HG02763 (cell line): ENCODE measurements around the gene MSX1.

Experiments
- ATAC-seq: cut with Tn5 transposase; IDR thresholded peaks from one replicate; pipeline ENCODE4 v1.9.1; 2021; ENCODE audit warnings: mild to moderate bottlenecking, moderate library complexity; ENCODE audit not compliant: unreplicated experiment

Gene MSX1

GRCh38 chr4:4868040-4868757, 8.7 kb downstream of the MSX1 start:
- no peak for ATAC-seq

GRCh38 chr4:4868758-4869723, 9.6 kb downstream of the MSX1 start:
- ATAC-seq: no peak

GRCh38 chr4:4869731-4870571, 10.5 kb downstream of the MSX1 start:
- ATAC-seq: no peak

GRCh38 chr4:4870576-4871241, 11.2 kb downstream of the MSX1 start:
- ATAC-seq: no peak

GRCh38 chr4:4871242-4871572, 11.7 kb downstream of the MSX1 start:
- no peak for ATAC-seq

- ATAC-seq: no peak
Observed at GRCh38 chr4:4871573-4872313, 12.3 kb downstream of the MSX1 start.

GRCh38 chr4:4872314-4872903, 12.9 kb downstream of the MSX1 start:
- ATAC-seq: no peak

GRCh38 chr4:4873203-4873602, 13.7 kb downstream of the MSX1 start:
- ATAC-seq: no peak

- no peak for ATAC-seq
Observed at GRCh38 chr4:4874254-4874653, 14.8 kb downstream of the MSX1 start.

GRCh38 chr4:4875147-4875546, 15.7 kb downstream of the MSX1 start:
- ATAC-seq: no peak

GRCh38 chr4:4875611-4876010, 16.1 kb downstream of the MSX1 start:
- ATAC-seq: no peak

- ATAC-seq: no peak
Observed at GRCh38 chr4:4876945-4877661, 17.6 kb downstream of the MSX1 start.

- ATAC-seq: no peak
Observed at GRCh38 chr4:4880492-4880891, 21.0 kb downstream of the MSX1 start.

- no peak for ATAC-seq
Observed at GRCh38 chr4:4881432-4881831, 22.0 kb downstream of the MSX1 start.

GRCh38 chr4:4884611-4885010, 25.1 kb downstream of the MSX1 start:
- no peak for ATAC-seq

- no peak for ATAC-seq
Observed at GRCh38 chr4:4887426-4887825, 28.0 kb downstream of the MSX1 start.

- ATAC-seq: no peak
Observed at GRCh38 chr4:4888695-4889094, 29.2 kb downstream of the MSX1 start.

- ATAC-seq: no peak
Observed at GRCh38 chr4:4889781-4890180, 30.3 kb downstream of the MSX1 start.
